SK-N-SH (cell line): Measurements from ENCODE around the gene FOCAD. TPM values are rescaled to one million over a fixed set of nuclear protein-coding genes. Genes with fewer than 3 reads are reported as not detected.
A peak's percentile ranks its signal among the peaks of the same experiment; 100 is the strongest.

ENCODE experiments used
- CTCF ChIA-PET: fragments of 300-600, 350-600 bp; formaldehyde crosslinking; extraction: SDS; loops from one replicate; lab custom pipeline; 2021; lab: Yijun Ruan, JAX
- POLR2A ChIA-PET: fragments of 350-600 bp; sonication (Branson Sonifier 250); formaldehyde crosslinking; extraction: SDS; loops from one replicate; lab custom pipeline; 2020; ENCODE audit warnings: antibody characterized with exemption, inconsistent platforms; lab: Yijun Ruan, JAX
- DNase-seq: peaks from one replicate; pipeline ENCODE4 v3.0.0; 2012
- H2AFZ ChIP-seq: fragments of 200-600 bp; sonication (generic); 2 replicates; pipeline ENCODE4 v1.8.1; 2016; ENCODE audit warnings: antibody characterized with exemption, mild to moderate bottlenecking, low read depth
- H3F3A ChIP-seq: fragments of 200-600 bp; sonication (generic); replicated peaks from 2 replicates; pipeline ENCODE3; 2016; ENCODE audit warnings: antibody characterized with exemption, mild to moderate bottlenecking; ENCODE audit not compliant: insufficient read depth
- H3K27ac ChIP-seq, 2 experiments: fragments of 200-500 bp in 1 of 2; fragments of 200-600 bp in 1 of 2; sonication (Bioruptor generic) in 1 of 2; sonication (generic), shearing (Covaris generic) in 1 of 2; 2 replicates each; pipeline versions ENCODE4 v1.5.1 to v1.6.1; 2014 to 2016; ENCODE audit warnings: low read depth in 2 of 2, inconsistent platforms in 1 of 2, low read length in 1 of 2, mild to moderate bottlenecking in 1 of 2, mixed read lengths in 1 of 2
- H3K27me3 ChIP-seq: fragments of 200-600 bp; sonication (generic), shearing (Covaris generic); 2 replicates; pipeline ENCODE4 v1.6.1; 2016; ENCODE audit warnings: mixed run types; ENCODE audit not compliant: insufficient read depth
- H3K36me3 ChIP-seq, 2 experiments: fragments of 200-500 bp in 1 of 2; fragments of 200-600 bp in 1 of 2; sonication (Bioruptor generic) in 1 of 2; sonication (generic) in 1 of 2; replicated peaks in 1 of 2; 2 replicates each; pipeline versions ENCODE3 to v1.5.1; 2014 to 2016; ENCODE audit warnings: low read length in 1 of 2, mild to moderate bottlenecking in 1 of 2; ENCODE audit not compliant: insufficient read depth in 2 of 2, control insufficient read depth in 1 of 2
- H3K4me1 ChIP-seq, 2 experiments: fragments of 200-500 bp in 1 of 2; fragments of 200-600 bp in 1 of 2; sonication (Bioruptor generic) in 1 of 2; sonication (generic), shearing (Covaris generic) in 1 of 2; 2 replicates each; pipeline versions ENCODE4 v1.5.1 to v1.6.1; 2014 to 2016; ENCODE audit warnings: low read depth in 1 of 2, low read length in 1 of 2, mixed run types in 1 of 2; ENCODE audit not compliant: insufficient read depth in 2 of 2, control insufficient read depth in 1 of 2
- H3K4me2 ChIP-seq: fragments of 200-600 bp; sonication (generic), shearing (Covaris generic); 2 replicates; pipeline ENCODE4 v1.6.1; 2017; ENCODE audit warnings: mixed run types
- H3K4me3 ChIP-seq, 2 experiments: fragments of 200-500 bp in 1 of 2; fragments of 200-600 bp in 1 of 2; sonication (Bioruptor generic) in 1 of 2; sonication (generic), shearing (Covaris generic) in 1 of 2; 2 replicates each; pipeline versions ENCODE4 v1.5.1 to v1.8.1; 2014 to 2016; ENCODE audit warnings: low read depth in 2 of 2, inconsistent platforms in 1 of 2, low read length in 1 of 2, mild to moderate bottlenecking in 1 of 2, mixed read lengths in 1 of 2, moderate library complexity in 1 of 2
- H3K79me2 ChIP-seq: fragments of 200-600 bp; sonication (generic); 2 replicates; pipeline ENCODE4 v1.8.1; 2017; ENCODE audit warnings: mild to moderate bottlenecking; ENCODE audit not compliant: insufficient read depth
- H3K9ac ChIP-seq: fragments of 200-600 bp; sonication (generic); 2 replicates; pipeline ENCODE4 v1.6.1; 2017; ENCODE audit warnings: mixed run types
- H3K9me2 ChIP-seq: fragments of 200-600 bp; sonication (generic); 2 replicates; pipeline ENCODE4 v1.6.1; 2017; ENCODE audit warnings: mixed run types
- H3K9me3 ChIP-seq: fragments of 200-600 bp; sonication (generic); 2 replicates; pipeline ENCODE4 v1.6.1; 2017; ENCODE audit warnings: mixed run types, mild to moderate bottlenecking, moderate library complexity
- H4K20me1 ChIP-seq: fragments of 200-600 bp; sonication (generic); 2 replicates; pipeline ENCODE4 v1.6.1; 2017; ENCODE audit warnings: mild to moderate bottlenecking, mixed run types; ENCODE audit not compliant: insufficient read depth
- CTCF ChIP-seq: fragments of 200-600 bp; sonication (generic); IDR thresholded peaks from 2 replicates; pipeline ENCODE4 v1.6.1; 2017; ENCODE audit warnings: antibody characterized with exemption, mild to moderate bottlenecking, moderate library complexity
- EP300 ChIP-seq, 2 experiments: IDR thresholded peaks; 2 replicates each; pipeline versions ENCODE4 v1.4.0 to v1.6.1; 2012; ENCODE audit warnings: borderline replicate concordance in 1 of 2, low read depth in 1 of 2, low read length in 1 of 2
- EZH2phosphoT487 ChIP-seq: fragments of 200-600 bp; sonication (generic); IDR thresholded peaks from 2 replicates; pipeline ENCODE4 v1.6.1; 2017; ENCODE audit warnings: low read depth, mixed run types, mild to moderate bottlenecking, antibody characterized with exemption, moderate library complexity, borderline replicate concordance
- FOXJ3 ChIP-seq: sonication (generic); formaldehyde crosslinking; IDR thresholded peaks from 2 replicates; pipeline ENCODE4 v1.5.1; 2020; ENCODE audit warnings: mild to moderate bottlenecking, missing genetic modification reagents
- GATA2 ChIP-seq: sonication (generic); formaldehyde crosslinking; IDR thresholded peaks from 2 replicates; pipeline ENCODE4 v1.5.0; 2020; ENCODE audit warnings: mild to moderate bottlenecking, missing genetic modification reagents
- JUND ChIP-seq: IDR thresholded peaks from 2 replicates; pipeline ENCODE4 v1.4.0; 2012
- MAX ChIP-seq: IDR thresholded peaks from 2 replicates; pipeline ENCODE4 v1.4.0; 2012; ENCODE audit warnings: low read depth
- MEF2A ChIP-seq: IDR thresholded peaks from 2 replicates; pipeline ENCODE4 v1.4.0; 2012; ENCODE audit warnings: low read depth, borderline replicate concordance
- NFIC ChIP-seq: IDR thresholded peaks from 2 replicates; pipeline ENCODE4 v1.4.0; 2012; ENCODE audit warnings: borderline replicate concordance
- PBX3 ChIP-seq: IDR thresholded peaks from 2 replicates; pipeline ENCODE4; 2012
- POLR2AphosphoS5 ChIP-seq: IDR thresholded peaks from 2 replicates; pipeline ENCODE4 v1.6.1; 2012; ENCODE audit warnings: low read depth, low read length
- RAD21 ChIP-seq: IDR thresholded peaks from 2 replicates; pipeline ENCODE4 v1.6.1; 2012; ENCODE audit warnings: mild to moderate bottlenecking, low read length
- REST ChIP-seq: IDR thresholded peaks from 2 replicates; pipeline ENCODE4 v1.6.1; 2012; ENCODE audit warnings: mild to moderate bottlenecking, low read depth, low read length, moderate library complexity
- SIN3A ChIP-seq: IDR thresholded peaks from 2 replicates; pipeline ENCODE4 v1.6.1; 2012; ENCODE audit warnings: low read depth, mild to moderate bottlenecking, low read length, moderate library complexity, borderline replicate concordance
- TAF1 ChIP-seq: IDR thresholded peaks from 2 replicates; pipeline ENCODE4 v1.6.1; 2012; ENCODE audit warnings: low read depth, mild to moderate bottlenecking, low read length, moderate library complexity, borderline replicate concordance
- TCF12 ChIP-seq: IDR thresholded peaks from 2 replicates; pipeline ENCODE4 v1.4.0; 2012
- TEAD4 ChIP-seq: IDR thresholded peaks from 2 replicates; pipeline ENCODE4 v1.4.0; 2012; ENCODE audit warnings: mild to moderate bottlenecking, borderline replicate concordance; ENCODE audit not compliant: insufficient read depth
- USF2 ChIP-seq: fragments of 150-350 bp; IDR thresholded peaks from 2 replicates; pipeline ENCODE4 v1.6.1; 2017; ENCODE audit warnings: antibody characterized with exemption, low read length, low read depth, borderline replicate concordance
- YY1 ChIP-seq: IDR thresholded peaks from 2 replicates; pipeline ENCODE4 v1.4.0; 2012; ENCODE audit warnings: low read depth, mild to moderate bottlenecking
- WGBS: methylation state at CpG from one replicate; pipeline ENCODE4 v1.1.6; 2017; ENCODE audit warnings: low lambda C conversion rate; 5-methylcytosine and 5-hydroxymethylcytosine counted together
- polyA plus RNA-seq, 3 experiments: library from polyadenylated mRNA; depleted of rRNA; stranded (reverse); fragments of >200 nt; gene quantifications; 2 replicates each; pipeline ENCODE4 v1.2.3, GENCODE V29; 2012

The FOCAD gene
- polyA plus RNA-seq, 1 of the 3 experiments (the other 2 are of a cell fraction) = 15.8 TPM

- Histone ChIP-seq H3K27ac (peak overlapping the region; percentile 85 to 87; a peak in 3 of 4 replicates), H3K4me1 (peaks cover 8 to 10% of the 10 kb centered on the region in 2 experiments; a peak in 2 of 4 replicates), H3K9ac (no peak overlapping the region; the same call in 1 of the 2 replicates), H3F3A (peaks cover 16% of the 10 kb centered on the region), H3K4me2 (peak overlapping the region; percentile 96), H3K9me2 (no peaks in the 10 kb centered on the region), H4K20me1 (0 out of 2 replicates have a peak, but pooled peaks cover 7% of the 10 kb centered on the region), H3K36me3 (no peaks in the 10 kb centered on the region), H3K79me2 (peaks cover 56% of the 10 kb centered on the region), H3K4me3 (peak overlapping the region; percentile 90 to 91; a peak in 2 of 4 replicates), H3K9me3 (no peaks in the 10 kb centered on the region), H3K27me3 (no peaks in the 10 kb centered on the region), H2AFZ (no peak overlapping the region)
- ChIA-PET POLR2A (no interaction called here), CTCF (interaction anchor here (1.5 to 2.5 kb wide), 2 partner anchors 61 to 256 kb away, joined by 3 to 7 read pairs; no protein-coding TSS in a partner anchor)
- 81% methylated on average over 8 of the region's 8 CpGs for WGBS
- TF ChIP-seq TAF1 = no peak
- TF ChIP-seq YY1 = no peak
- no peak for TF ChIP-seq GATA2 (CRISPR knock-in tag)
- TF ChIP-seq FOXJ3 = no peak
- TF ChIP-seq EZH2phosphoT487 = no peak
- no peak for TF ChIP-seq MAX
- TF ChIP-seq EP300 (IDR thresholded peaks at IDR 0.05; ENCODE audit: borderline replicate concordance in 1 of 2, low read depth in 1 of 2, low read length in 1 of 2) = no peak
- no peak for DNase-seq
Measured at GRCh38 chr9:20685769-20686168, 1.7 kb downstream of the FOCAD start.

GRCh38 chr9:20689833-20690232 lies 5.8 kb downstream of the FOCAD start:
- Histone ChIP-seq H2AFZ (no peak overlapping the region), H3K4me1 (peaks cover 8 to 9% of the 10 kb centered on the region in 2 experiments; a peak in 2 of 4 replicates), H3F3A (peaks cover 6% of the 10 kb centered on the region), H3K79me2 (peaks cover 81% of the 10 kb centered on the region), H3K9ac (no peak overlapping the region), H3K4me3 (no peak overlapping the region), H3K4me2 (no peak overlapping the region), H3K27me3 (no peaks in the 10 kb centered on the region), H3K9me3 (no peaks in the 10 kb centered on the region), H4K20me1 (peaks cover 15% of the 10 kb centered on the region; the same call in 1 of the 2 replicates), H3K36me3 (no peaks in the 10 kb centered on the region), H3K9me2 (no peaks in the 10 kb centered on the region), H3K27ac (no peak overlapping the region)
- CTCF ChIA-PET = no interaction called here
- TF ChIP-seq JUND (no peak), NFIC (no peak), TEAD4 (no peak), YY1 (no peak), MEF2A (no peak), PBX3 (no peak), TCF12 (no peak), REST (no peak), CTCF (no peak), POLR2AphosphoS5 (no peak), USF2 (no peak), RAD21 (no peak), SIN3A (no peak), MAX (no peak)
- POLR2A ChIA-PET = no interaction called here
- WGBS = 96% methylated on average over 2 of the region's 2 CpGs
- no peak for DNase-seq
